Nucleus accumbens (tissue), 56 donors: ENCODE measurements around the gene CNTN6.

ENCODE experiments used
- DNase-seq, 56 donors: peaks; one replicate each; lab custom pipeline; 2025; lab: John Stamatoyannopoulos, UW

The CNTN6 gene

DNA sequence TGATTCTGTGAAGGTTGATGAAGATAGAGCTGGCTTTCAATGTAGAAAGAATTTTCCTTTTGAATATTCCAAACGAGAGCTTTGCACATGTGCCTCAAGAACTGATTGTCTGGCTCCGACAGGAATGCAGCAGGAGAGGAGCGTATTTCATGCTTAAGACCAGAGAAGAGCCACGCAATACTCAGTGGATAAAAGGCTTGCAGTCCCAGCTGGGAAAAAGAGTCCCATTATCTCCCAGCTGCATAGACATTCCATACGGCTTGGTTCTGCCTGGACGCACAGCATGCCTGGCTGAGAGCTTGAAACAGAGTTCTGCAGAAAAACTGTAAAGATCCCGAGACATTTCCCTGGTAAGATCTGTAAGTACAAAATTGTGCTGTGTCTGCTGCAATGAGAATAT lies at the start of gene CNTN6:
TSS of gene CNTN6 (plus strand) at position 254 of the 400 bp plus-strand sequence. CDS start 54,985 bp downstream, outside the sequence.
- peak in 2 of 56 donors; percentile 1 for DNase-seq

GRCh38 chr3:1048558-1048957 lies 44.3 kb upstream of the CNTN6 start:
- no peak for DNase-seq

DNA sequence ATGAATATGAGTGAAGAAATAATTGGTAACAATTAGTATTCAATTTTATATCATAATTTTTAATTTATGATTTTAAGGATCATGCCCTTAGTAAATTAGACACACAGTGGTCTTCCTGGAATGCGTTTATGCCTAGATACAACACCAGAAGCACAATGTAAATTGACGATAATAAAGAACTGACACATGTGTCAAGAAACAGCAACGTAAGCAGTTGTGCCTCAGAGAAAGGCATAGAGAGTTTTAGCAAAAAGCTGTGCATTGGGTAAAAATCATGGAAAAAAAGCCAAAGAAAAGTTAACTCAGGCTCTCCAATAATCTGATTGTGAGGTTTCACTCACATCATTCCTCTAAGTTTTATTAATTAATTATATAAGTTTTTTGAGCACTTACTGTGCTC lies 37.0 kb upstream of the CNTN6 start:
- no peak for DNase-seq

DNA sequence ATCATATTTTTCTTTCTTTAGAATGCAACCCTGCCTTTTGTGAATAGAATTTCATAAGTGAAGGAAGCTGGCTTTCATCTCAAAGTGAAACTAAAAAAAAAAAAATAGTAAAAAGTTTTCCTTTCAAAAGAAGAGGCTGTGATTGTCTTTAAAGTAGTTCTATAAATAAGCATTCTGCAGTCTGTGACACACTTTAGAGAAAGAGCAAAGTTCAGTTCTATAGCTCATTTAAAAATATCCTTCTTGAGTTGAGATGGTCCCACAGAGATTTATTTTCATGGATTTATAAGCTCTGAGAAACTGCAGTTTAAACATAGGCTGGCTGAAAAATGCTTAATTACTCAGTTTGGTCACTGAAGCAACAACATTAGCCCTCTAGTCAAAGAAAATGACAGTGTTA lies 36.1 kb upstream of the CNTN6 start:
- DNase-seq = no peak

GRCh38 chr3:1057436-1057835 lies 35.4 kb upstream of the CNTN6 start:
- no peak for DNase-seq

- no peak for DNase-seq
These were observed 23.8 kb upstream of the CNTN6 start for GRCh38 chr3:1068985-1069384.

DNA sequence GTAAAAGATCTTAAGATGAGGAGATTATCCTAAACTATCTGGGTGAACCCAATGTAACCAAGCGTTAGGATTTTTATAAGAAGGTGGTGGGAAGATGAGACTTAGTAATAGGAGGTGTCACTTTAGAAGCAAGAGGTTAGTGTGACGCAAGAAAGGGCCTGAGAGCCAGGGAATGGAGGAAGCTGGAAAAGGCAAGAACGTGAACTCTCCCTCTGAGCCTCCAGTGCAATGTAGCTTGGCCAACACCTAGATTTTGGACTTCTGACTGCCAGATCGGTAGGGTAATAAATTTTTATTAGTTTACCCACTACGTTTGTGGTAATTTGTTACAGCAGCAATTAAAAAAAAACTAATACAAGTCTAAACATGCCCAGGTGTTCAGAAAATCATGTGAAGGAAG lies 20.8 kb upstream of the CNTN6 start:
- no peak for DNase-seq

DNA sequence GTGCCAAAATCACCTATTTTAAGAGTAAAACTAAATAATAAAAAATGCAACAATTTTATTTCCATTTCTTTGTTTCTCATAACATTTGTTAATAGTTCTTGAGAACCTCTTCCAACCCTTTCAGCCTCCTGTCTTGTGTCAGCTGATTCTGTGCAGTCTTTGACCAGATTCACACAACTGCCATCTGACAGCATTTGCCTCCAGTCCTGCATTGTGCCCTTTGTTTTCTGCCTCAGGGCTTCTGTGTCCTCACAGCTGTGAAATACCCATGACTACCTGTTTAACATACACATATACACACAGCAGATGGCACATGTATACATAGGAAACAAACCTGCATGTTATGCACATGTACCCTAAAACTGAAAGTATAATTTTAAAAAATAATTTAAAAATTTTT lies 13.2 kb upstream of the CNTN6 start:
- no peak for DNase-seq

DNA sequence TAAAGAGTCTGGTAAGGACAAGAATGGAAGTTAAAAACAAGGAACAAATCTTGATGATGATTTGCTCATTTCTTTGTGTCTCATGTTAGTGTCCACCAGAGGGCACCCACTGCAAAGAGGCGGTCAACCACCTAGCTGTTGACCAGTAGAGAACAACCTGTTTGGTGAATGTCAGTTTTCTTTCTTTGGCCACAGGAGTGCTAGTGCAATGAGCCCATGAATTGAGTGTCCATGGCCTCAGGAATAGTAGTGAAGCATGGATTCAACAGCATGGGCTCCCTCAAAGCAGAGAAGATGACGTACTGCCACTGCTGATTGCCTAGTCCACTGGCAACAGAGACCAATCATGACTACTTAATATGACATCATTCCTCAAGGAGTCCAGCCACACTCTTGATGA lies 10.7 kb upstream of the CNTN6 start:
- DNase-seq = peak in 20 of 56 donors; percentile 0 to 43 (median 14)

DNA sequence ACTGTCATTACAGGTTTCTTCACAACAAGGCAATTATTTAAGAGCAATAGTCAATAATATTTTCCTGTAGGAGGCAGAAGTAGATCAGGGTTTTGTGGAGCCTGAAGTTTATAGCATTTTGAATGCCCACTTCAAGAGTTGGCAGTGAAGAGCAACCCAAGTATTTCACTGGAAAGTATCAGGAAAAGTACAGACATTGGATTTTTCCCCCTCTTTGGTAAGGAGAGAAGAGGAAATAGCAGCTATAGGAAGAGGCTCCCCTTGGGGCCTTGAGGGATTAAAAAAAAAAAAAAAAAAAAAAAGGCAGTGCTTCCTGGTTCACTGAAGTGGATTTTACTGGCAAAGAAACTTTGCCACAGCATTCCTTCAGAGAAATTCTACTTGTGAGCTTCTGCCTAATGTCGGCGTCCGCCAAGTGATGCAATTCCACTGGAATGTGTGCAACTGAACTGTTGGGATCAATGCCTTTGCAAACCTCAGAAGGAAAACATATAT lies 5.7 kb upstream of the CNTN6 start:
- DNase-seq = no peak

GRCh38 chr3:1088503-1088902 lies 4.3 kb upstream of the CNTN6 start:
- no peak for DNase-seq

- no peak for DNase-seq
These were observed 1.5 kb upstream of the CNTN6 start for GRCh38 chr3:1091286-1091685.

DNA sequence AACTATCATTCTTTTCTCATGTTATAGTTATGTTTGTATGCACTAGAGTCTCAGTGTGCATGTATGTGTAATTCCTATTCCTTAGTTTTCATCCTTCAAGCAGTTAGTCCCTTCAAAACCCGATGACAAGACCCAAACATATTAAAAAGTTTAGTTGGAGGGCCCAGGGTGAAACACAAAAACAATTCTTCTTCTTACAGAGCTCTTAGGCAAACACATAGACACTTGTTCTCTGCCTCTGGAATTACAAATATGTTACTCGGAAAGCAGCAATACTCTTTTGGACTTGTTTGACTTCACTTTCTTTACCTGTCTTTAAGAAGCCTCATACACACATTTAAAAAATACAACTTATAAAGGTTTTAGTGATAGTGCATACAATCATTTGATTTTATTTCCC lies 763 bp upstream of the CNTN6 start:
- no peak for DNase-seq

- no peak for DNase-seq
These were observed 393 bp downstream of the CNTN6 start for GRCh38 chr3:1093217-1093616.

DNA sequence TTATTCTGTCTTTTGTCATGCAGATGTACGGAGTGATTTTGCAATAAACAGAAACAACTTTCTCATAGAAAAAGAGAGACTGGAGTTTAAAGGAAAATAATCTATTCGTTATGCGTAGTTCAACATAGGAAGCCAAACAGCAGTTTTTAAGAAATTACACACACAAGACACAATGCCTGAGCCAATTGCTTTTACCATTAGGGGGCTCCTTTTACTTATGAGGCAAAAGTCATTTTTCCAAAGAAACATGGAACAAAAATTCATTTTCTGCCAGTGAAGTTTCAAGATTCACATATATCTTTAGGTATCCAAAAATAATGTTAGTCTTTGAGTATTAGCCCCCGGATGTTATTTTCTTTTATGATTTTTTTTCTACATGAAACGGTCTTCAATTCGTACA lies 10.7 kb downstream of the CNTN6 start:
- no peak for DNase-seq

- DNase-seq = peak in 16 of 56 donors; percentile 0 to 66 (median 11)
These were observed 25.1 kb downstream of the CNTN6 start for GRCh38 chr3:1117843-1118473.

DNA sequence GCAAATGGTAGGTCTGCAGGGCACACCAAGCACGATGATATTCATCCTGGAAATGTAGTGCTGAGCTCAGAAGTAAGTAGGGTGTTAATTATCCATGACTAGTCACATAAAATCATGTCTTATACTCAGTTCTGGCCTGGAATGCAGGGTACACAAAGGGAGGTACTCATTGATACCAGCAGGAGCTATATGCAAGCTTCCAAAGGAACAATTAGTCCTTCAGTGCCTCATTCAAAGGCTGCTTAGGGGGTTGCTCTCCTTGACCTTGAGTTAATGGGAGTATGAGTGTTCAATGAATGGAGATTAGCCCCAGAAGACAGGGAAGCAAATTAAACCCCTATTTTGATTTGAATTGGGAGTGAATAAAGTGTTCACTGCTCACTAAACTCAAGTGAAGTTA lies 38.3 kb downstream of the CNTN6 start:
- no peak for DNase-seq

- no peak for DNase-seq
These were observed 42.4 kb downstream of the CNTN6 start for GRCh38 chr3:1135194-1135593.

DNA sequence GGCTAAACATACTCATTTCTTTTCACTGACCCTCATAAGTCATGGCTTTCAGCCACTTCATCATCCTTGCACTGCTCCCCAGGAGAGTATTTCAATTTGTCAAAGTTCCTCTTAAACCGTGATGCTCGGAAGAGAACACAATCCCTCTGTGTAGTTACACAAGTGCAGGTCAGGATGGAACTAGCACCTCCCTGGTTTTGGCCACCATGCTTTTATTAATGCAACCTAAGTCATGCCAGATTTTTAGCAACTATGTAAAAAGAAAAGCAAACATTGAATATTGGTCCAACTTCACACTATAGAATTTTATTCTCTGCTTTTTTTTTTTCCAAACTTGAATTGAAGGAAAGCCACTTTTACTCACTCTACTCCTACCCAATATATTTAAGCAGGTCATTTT lies 45.2 kb downstream of the CNTN6 start:
- no peak for DNase-seq

DNA sequence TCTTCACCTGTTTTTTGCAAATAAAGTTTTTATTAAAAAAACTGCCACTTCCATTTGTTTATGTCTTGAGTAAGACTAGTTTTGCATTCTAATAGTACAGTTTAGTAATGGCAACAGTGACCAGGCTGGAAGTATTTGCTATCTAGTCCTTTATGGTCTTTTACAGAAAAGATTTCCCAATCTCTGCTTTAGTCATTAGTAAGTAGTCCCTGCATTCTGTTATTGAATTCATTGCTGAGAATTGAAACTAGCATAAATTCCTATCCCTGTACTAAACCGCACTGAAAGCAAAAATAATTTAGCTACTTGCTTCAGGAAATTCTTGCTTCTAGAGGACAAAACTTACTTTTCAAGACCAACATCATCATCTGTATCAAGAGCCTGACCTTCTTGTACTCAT lies 46.2 kb downstream of the CNTN6 start:
- no peak for DNase-seq

DNA sequence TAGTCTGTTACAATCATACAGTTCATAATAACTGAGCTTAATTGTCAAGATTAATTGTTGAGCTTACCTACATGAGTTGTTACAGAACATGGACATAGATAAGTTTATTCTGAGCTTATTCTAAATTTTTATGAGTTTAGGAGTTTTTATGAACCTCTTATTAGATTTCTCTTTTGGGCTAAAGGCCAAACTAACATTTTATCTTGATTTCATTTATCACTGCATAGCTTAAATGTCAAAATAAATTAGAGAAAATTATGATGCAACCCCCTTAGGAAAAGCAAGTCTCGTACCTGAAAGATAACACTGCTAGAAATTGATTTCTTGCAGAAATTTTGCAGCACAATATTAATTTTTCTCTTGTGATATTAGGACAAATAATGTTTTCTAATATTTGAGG lies 54.5 kb downstream of the CNTN6 start:
- DNase-seq = no peak

DNA sequence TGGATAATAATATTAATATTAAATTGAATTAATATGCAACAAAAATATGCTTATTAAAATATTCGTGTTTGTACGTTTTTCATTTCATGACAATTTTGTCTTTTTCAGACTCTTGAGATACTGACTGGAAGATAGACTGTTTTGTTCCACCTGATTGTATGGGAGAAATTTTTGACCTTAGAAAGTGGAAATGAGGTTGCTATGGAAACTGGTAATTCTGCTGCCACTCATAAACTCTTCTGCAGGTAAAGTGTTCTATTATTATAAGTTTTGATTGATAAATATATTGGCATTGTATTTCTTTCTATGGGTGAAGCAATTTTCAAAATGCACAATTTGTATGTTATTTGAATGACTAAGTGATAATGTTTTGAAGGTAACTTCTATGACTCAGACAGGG lies 55.0 kb downstream of the CNTN6 start:
- no peak for DNase-seq

GRCh38 chr3:1164101-1164500 lies 71.3 kb downstream of the CNTN6 start:
- DNase-seq = no peak
